Left renal pelvis (tissue), 4 donors: Measurements from ENCODE around the gene GRAMD2B. TPM values are rescaled to one million over a fixed set of nuclear protein-coding genes. Genes with fewer than 3 reads are reported as not detected.

Source experiments
- DNase-seq, 4 donors: peaks; one replicate each; pipeline ENCODE4 v3.0.0-alpha.2; 2013; ENCODE audit warnings: low read depth in 4 of 4, low spot score in 3 of 4
- polyA plus RNA-seq, 4 donors: library from polyadenylated mRNA; unstranded; fragments of 120-200 nt; gene quantifications; one replicate each; pipeline ENCODE4 v1.2.1, GENCODE V29; 2013; ENCODE audit not compliant: insufficient read length in 4 of 4

GRAMD2B gene
- polyA plus RNA-seq, 4 donors = 20.5 to 27.8 (median 27.1) TPM

DNA sequence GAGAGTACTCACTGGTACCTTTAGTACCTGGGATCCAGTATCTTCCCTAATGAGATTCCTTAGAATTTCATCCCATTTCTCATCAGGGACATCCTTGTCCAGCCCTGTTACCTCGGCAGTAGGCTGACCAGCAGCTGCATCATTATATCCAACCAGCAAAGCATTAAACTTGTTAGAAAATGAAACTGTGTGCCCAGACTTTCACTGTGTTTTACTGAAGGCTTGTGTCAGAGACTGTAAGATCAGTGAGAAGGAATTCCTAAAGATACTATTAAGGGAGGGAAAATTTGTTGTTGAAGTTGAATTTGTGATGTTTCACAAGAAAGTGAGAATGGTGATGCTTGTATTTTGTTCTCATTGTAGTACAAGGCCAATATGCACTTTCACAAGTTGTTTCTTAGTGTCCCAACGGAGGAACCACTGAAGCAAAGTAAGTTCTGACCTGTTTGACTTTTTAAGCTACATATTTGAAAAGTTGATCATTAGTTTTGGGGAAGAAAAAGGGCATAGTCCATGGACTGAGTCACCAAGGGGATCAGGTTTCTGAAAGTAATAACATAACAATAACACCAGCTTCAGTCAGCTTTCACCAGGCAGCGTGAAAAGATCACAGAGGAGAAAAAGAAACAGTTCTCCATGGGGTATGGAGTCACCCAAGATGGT, 48.8 kb downstream of the GRAMD2B start:
- no peak for DNase-seq

DNA sequence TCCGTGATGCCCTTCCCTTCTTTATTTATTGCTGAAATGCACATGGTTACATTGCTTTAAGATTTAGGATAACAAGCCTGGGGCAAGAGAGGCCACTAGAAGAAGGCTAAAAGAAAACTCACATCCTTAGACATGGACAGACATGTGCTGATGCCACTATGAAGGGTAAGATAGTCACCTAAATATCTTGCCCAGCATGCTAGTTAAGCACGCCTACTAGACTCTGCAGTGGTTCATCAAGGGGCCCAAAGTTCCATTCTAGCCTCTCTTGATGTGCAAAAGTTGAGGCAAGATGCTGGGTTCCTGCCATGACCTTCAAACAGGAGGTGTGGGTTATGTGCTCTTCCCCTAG, 49.3 kb downstream of the GRAMD2B start:
- DNase-seq = no peak

DNA sequence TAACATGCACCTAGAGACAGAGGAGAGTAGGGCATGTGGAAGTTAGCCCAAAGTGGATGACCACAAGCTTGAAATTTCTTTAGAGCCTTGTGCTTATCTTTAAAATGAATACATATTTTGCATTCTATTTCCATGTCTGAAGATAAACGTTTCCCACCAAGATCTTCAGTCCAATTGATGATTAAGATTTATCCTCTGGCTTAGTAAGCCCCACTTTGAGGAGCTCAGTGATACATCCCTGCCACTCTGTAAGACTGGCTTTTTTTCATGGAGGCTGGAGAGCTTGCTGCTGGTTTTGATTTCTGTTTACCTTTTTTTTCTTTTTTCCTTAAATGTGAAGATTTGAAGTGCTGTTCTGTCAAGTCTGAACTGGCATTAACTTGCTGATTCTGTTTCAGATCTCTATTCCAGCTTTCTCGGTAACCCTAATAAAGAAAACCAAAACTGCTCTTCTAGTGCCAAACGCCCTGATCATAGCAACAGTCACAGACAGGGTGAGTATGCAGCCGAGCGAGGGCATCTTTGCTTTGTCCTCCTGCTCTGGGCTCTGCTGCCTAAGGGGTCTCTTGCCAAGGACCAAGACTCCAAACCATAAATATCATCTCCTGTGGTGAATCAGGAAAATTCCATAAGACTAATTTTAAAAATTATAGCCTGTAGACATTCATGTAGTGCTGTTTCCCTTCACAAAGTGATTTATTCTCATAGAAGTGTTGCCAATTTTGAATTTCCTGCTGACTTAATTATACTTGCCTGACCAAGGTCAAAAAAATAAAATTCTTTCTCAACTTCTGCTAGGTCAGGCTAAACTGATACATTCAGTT, 54.3 kb downstream of the GRAMD2B start:
- DNase-seq = no peak

DNA sequence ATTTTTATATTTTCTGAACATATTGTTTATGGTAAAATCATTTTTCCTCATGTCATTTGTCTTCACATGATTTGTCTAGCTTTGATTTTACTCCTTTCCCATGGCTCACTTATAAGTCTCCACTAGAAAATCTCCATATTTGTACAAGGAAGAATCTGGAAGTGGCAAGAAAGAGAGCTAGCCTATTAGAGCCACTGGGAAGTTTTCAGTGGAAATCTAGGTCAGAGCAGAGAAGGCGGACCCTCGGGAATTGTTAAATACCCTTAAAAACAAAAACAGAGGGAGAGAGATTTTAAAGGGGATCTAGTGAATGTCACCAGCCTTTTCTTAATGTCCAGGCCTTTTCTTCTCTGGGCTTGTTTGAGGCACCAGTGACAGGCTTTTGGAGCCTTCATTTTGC, 56.6 kb downstream of the GRAMD2B start:
- no peak for DNase-seq

DNA sequence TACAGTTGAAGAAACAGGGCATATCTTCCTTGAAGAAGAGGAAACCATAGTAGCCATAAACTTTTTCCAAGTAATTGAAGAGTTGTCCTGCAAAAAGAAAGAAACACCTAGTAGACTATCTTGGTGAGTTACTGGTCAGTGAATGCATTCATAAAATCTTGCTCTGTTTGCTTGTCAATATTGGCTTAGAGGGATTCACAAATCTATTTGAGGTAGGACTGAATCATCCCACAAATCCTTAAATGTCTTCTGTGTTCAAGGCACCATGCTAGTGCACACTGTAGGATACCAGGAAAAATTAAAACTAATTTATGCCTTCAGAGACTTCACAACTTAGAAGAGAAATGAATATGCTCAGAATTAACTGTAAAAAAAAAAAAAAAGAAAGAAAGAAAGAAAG, 57.6 kb downstream of the GRAMD2B start:
- no peak for DNase-seq

DNA sequence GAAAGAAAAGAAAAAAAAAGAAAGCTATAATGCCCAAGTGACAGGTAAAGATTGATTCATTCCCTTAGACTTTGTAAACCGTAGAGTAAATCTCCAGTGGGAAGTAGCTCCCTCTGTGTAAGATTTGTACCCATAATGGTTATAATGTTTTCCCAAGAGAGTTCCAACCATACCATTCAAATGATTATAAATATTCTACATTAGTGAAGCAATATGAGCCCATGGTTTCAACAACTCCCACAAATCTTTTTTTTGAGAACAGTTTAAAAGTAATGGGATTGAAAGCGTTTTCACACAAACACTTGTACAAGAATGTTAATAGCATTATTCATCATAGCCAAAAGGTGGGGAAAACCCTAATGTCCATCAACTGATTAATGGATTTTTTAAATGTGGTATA, 58.0 kb downstream of the GRAMD2B start:
- DNase-seq = no peak

DNA sequence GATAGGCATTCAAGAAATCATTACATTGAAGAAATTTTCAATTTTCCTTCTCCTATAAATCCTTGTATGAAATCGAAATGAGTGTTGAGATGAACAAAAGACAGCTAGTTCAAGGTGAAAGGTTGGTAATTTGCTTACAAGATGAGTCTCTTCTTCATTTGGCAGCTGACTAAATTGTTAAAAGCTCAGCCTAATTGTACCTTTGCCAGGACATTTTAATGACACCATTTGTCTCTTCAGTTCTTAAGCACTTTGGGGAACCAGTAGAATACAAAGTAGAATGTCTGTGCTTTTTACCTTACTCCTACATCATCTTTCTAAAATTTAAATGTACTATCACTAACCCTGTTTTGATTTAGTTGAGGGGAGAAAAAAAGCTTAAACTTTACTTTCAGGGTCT, 59.4 kb downstream of the GRAMD2B start:
- no peak for DNase-seq

DNA sequence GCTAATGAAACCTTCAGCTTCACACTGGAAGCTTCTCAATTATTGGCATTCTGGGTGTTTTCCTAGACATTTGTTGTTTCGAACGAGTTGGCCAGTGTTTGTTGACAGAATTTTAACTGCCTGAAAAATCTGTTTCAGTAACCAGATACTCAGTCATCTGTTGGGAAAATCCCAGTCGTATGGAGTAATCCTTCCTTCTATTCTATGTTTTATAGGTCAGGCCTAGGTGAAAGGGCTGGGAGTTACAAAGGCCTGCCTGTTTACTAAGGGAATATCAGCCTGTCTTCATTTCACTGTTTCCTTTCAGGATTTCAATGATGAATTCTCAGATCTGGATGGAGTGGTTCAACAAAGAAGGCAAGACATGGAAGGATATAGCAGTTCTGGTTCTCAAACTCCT, 59.9 kb downstream of the GRAMD2B start:
- DNase-seq = no peak

DNA sequence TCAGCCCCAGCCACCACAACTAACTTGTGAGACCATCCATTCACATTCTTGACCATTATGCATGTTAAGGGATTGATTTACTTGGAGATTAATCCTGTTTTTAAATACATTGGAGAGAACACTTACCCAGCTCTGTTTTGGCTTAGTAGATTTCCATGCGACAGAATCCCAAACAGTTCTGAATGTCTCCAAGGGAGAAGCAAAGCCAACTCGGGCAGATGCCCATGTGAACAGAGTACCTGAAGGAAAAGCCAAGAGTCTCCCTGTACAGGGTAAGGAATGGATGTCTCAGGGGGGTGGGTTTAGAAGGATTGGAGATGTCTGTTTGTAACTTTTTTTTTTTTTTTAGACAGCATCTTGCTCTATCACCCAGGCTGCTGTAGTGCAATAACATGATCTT, 61.0 kb downstream of the GRAMD2B start:
- DNase-seq = no peak

DNA sequence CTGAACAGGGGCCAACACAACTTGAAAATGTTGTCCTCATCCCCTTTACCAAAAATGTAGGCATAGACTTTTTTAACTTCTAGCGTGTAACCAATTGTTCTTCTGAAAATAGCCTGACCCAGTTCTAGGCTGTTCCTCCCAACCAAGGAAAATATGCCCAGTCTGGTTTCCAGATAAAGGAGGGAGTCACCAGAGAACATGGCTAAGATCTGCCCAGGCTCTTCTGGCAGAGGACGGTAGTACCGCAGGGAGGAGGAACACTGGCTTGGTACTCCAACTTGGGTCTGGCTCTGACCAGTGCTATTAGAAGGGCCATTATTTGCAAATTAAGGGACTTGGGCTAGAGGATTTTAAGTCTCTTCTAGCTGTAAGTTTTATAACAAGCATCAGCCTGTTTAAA, 63.1 kb downstream of the GRAMD2B start:
- no peak for DNase-seq

DNA sequence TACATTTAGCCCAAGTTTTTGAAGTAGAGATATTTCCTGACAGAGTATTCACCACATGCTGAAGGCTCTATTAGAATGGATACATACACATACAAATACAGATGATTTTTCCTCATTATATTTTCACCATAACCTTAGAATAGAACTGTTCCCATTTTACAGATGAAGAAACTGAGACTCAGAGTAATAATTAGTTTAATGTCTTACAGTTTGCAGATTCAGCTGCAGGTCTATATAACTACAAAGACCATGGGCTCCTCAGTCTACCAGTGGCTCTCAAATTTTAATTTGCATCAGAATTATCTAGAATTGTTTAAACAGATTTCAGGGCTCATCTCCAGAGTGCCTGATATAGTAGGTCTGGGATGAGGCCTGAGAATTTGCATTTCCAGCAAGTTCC, 64.4 kb downstream of the GRAMD2B start:
- DNase-seq = no peak

DNA sequence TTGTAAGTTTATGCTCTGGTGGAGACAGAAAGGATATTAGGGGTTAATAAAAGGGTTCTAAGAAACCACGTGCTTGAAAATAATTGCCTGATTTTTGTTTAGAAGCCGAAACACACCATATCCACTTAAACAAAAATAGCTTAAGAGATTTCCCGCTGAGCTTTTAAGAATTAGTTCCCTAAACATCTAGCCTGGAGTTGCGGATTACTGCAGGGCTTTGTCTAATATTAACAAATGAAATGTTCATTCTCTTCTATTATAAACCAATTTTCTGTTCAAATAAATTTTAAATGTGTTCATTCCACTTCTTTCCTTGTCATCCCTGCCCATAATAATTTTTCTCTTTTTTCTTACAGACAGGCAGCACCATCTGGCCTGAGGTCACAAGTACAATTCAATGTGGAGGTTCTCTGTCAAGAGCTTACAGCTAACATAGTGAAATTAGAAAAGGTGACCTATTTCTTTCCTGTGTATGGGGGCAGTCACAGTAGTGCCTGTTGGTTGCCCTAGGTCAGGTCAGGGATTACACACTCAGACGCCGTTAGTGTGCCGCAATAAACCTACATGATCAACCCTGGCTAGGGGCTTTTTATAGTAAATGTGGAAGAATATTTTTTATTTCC, 65.3 kb downstream of the GRAMD2B start:
- no peak for DNase-seq

DNA sequence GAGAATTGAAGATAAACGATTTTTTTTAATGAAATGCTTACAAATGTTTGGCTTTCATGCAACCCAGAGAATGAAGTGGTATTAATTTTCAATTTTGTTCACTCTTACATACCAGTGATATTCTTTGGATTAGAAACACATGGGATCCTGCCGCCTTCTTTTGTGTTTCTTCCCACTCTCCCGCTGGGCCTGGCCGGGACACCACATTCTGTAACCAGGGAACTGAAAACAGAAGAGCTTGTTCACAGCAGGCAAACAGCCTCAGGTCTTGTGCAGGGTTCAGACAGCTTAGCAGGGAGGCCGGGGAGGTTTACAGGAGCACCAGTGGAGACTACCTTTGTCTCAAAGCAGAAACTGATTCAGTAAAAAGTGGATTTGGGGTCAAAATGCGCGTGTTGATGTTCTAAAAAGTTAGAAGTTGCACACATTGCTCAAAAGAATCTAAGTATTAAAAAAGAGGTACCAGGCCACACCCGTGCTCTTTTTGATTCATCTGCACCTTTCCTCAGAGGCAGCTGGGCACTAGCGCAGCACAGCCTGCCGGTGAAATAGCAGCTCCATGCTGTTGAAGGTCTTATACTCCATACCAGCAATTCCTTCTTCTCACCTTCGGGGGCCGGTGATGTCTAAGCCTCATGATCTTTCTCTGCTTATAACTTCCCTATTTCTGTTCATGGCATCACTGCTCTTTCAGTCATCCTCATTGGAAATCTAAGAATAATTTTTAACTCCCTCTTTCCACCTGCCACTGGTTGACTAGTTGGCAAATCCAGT, 67.1 kb downstream of the GRAMD2B start:
- DNase-seq = no peak

DNA sequence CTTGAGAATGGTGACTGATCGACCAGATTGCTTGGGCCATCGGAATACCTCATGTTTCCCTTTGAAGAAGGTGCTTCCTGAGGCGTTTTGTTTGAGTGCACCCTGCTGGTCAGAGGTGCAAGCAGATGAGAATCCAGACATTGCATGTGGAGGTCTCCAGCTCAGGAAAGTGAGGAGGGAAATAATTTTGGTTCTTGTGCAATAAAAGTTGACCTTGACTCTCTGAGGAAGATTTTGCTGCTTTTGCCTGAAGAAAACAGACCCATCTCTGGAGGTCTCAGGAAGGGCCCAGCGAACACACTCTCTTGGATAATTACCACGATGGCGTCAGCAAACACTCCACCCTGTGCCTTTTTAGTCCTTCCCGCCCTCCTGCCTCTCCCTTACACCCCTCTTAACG, 69.7 kb downstream of the GRAMD2B start:
- DNase-seq = no peak

DNA sequence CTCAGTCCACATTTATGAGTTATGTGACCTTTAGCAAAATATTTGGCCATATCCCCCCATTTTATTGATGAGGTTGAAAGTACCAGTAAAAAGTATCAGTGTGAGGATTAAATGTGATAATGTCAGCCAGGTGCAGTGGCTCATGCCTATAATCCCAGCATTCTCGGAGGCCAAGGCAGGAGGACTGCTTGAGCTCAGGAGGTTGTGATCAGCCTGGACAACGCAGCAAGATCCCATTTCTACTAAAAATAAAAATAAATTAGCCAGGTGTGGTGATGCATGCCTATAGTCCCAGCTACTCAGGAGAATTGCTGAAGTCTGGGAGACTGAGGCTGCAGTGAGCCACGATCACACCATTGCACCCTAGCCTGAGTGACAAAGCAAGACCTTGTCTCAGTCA, 71.2 kb downstream of the GRAMD2B start:
- DNase-seq = no peak

DNA sequence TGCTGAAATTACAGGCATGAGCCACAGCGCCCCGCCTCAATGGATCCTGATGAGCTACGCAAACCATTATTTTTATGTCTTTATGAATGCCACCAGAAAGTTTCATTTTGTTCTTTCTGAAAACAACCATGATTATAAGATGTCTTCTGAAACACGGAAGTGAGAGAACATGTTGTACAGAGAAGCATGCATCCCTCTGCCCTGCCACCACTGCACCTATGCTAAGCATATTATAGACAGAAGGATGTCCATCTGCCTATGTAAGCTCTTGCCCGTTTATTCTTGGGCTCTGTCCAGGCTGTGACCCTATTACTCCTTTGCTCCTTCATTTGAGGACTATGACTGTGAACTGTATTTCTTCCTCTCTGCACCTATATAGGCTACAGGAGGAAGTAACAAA, 74.3 kb downstream of the GRAMD2B start:
- no peak for DNase-seq

DNA sequence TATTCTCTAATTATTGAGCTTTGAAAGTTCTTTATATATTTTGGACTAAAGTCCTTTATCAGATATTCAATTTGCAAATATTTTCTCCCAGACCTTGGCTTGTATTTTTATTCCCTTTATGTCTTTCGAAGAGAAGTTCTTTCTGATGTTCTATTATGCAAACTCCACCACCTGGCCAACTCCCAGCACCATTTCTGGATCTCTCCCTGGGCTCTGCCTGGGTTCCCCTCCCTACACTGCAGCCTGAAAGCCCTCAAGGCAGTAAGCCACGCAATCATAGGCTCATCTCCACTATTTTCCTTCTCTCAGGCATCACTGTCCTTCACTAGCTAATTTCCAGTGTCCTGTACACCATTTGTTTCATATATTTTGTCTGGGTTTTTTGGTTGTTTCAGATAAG, 76.1 kb downstream of the GRAMD2B start:
- DNase-seq = no peak

DNA sequence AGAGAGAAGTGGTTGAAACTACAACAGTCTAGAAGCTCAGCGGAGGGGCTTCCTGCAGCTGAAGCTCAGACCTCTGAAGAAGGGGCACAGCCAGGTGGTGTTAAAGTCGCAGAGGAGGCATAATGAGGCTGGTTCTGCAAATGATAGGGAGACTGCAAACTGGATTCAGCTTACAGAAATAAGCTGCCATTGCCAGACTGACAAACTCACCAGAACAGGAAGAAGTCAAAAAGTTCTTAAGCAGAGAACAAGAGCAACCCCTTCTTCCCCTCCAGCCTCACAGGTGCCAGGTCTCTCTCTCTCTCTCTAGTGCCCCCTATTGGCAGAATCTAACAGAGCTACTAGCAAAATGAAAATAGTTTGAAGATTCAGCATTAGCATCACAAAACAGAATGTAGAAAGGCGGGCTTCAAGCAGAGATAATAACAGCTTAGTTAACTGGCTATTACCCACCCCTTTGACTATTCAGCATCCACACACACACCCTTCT, 76.7 kb downstream of the GRAMD2B start:
- DNase-seq = no peak

DNA sequence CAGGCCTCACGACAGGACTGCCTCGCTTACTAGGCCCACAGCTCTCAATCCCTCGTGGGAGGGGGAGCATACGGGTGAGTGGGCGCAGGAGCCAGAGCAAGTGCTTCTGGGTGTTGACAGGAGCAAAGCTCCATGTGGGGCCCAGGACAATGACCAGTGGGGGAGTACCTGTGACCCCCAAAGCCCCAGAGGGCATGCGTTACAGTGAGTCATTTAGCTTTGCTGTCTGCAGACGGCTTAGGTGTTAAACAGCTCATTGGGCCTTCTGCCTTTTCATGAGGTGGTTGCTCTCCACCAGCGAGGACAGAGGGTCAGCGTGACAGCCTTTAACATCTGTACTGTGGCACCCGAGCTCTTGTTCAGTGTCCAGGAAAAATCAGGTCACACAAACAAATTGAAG, 78.2 kb downstream of the GRAMD2B start:
- DNase-seq = no peak

DNA sequence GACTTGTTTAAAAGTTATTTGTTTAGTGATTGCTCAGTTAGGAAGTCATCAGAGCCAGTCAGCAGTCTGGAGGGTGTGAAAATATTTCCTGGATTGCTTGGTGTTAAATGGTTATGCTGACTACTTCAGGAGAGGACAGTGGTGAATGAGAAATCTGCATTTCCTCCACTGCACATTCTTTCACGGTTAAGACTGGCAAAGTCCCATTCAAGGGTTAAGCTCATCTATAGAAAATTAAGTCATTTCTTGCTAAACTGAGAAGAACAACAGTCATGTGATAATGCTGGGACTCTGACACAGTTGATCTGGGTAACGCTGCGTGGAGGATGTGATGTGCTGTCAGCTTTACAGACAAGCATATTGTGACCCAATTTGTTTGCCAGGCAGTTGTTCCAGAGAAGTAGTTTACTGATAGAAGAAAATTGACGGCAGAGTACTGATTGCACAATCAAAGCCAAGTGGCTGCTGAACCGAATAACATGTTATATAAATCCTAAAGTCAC, 80.4 kb downstream of the GRAMD2B start:
- DNase-seq = no peak

DNA sequence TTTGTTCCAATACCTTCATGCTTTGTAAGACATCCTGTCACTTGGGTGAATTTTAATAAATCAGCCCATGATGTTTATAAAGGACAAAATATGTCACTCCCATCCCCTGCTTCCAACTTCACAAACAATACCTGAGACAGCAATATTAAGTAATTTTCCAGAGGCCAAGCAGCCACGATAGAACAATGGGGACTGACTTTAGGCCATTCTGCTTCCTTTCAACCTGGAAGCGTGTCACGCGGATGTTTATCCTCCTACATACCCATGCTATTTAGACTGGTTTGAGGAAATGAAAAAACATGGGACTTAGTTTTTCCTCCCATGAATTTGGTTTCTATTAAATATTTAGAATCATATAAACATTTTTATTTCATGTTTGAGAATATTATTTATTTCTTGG, 82.9 kb downstream of the GRAMD2B start:
- no peak for DNase-seq
